ENCODE results near the gene MAEA. TPM values are rescaled to one million over a fixed set of nuclear protein-coding genes. Genes with fewer than 3 reads are reported as not detected.

The MAEA gene
- polyA plus RNA-seq, 2 of the 4 experiments (the other 2 are of a cell fraction), result 46.1 to 58.4 TPM

DNA sequence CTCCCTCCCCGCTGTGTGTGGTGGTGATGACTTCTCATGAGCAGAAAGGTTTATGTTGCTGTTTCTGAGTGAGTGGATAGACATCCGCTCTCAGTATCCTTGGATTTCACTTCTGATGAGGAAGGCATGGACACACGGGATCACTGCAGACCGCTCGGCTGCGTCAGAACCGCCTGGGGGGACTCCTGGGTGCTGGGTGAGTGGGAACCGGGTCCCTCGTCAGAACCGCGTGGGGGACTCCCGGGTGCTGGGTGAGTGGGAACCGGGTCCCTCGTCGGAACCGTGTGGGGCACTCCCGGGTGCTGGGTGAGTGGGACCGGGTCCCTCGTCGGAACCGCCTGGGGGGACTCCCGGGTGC is 49.8 kb upstream of the MAEA start:
- DNase-seq (ENCODE audit: low read depth in 1 of 2, low spot score in 1 of 2) (no peak), ATAC-seq (no peak), FAIRE-seq (no peak)
- no peak overlapping the region for H3K27ac ChIP-seq
- H3K4me1 ChIP-seq, result no peaks in the 10 kb centered on the region
- H3K4me2 ChIP-seq, result no peak overlapping the region
- no peaks in the 10 kb centered on the region for H3K9me3 ChIP-seq
- ChIA-PET POLR2A (no interaction called here), CTCF (interaction anchor here (0.6 to 1.4 kb wide), 2 partner anchors 107 to 109 kb away, joined by 3 read pairs; no protein-coding TSS in a partner anchor)
- no peak overlapping the region for H3K4me3 ChIP-seq
- TF ChIP-seq ZNF302 (CRISPR knock-in tag; IDR thresholded peaks at IDR 0.05), result no peak
- TF ChIP-seq, protein P1, sequence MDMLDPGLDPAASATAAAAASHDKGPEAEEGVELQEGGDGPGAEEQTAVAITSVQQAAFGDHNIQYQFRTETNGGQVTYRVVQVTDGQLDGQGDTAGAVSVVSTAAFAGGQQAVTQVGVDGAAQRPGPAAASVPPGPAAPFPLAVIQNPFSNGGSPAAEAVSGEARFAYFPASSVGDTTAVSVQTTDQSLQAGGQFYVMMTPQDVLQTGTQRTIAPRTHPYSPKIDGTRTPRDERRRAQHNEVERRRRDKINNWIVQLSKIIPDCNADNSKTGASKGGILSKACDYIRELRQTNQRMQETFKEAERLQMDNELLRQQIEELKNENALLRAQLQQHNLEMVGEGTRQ (IDR thresholded peaks at IDR 0.05), result no peak
- TF ChIP-seq CEBPB (IDR thresholded peaks at IDR 0.05), result no peak
- TF ChIP-seq, protein P2, sequence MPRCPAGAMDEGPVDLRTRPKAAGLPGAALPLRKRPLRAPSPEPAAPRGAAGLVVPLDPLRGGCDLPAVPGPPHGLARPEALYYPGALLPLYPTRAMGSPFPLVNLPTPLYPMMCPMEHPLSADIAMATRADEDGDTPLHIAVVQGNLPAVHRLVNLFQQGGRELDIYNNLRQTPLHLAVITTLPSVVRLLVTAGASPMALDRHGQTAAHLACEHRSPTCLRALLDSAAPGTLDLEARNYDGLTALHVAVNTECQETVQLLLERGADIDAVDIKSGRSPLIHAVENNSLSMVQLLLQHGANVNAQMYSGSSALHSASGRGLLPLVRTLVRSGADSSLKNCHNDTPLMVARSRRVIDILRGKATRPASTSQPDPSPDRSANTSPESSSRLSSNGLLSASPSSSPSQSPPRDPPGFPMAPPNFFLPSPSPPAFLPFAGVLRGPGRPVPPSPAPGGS (IDR thresholded peaks at IDR 0.05), result no peak
- TF ChIP-seq JUNB (IDR thresholded peaks at IDR 0.05), result no peak
- 91% methylated on average over 10 of the region's 22 CpGs for WGBS (ENCODE audit: missing lambda C conversion rate)

DNA sequence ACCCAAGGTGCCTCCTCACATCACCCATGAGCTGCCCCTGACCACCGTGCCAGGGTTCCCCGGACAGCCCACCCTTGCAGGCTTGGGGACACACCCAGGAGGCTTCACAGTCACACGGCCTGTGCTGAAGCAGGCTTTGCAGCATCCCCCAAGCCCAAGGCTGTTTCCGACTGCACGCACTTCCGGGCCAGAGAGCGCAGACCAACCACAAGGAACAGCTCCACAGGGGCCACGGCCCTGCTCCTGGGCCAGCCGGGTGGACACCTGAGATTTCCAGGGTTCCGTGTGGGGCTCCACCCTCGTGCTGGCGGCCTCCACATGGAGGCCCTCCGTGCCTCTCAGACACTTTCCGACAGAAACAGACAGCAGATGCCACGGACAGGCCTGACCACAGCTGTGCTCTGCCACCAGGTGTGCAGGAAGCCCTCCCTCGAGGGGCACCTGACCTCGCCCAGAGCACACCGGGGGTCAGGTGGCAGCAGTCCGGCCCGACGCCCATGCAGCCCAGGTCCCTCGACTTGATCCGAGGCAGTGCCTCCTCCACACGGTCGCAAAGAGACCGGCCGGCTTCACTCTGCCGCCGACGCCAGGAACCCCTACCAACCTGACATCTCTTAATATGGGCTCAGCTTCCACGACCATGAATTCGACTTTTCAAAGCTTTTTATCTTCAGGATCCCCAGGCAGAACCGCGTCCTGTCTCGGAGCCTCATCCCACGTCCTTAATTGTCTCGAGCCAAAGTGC is 48.8 kb upstream of the MAEA start:
- no peak for FAIRE-seq
- no peaks in the 10 kb centered on the region for H3K4me1 ChIP-seq
- ATAC-seq, result no peak
- no peak overlapping the region for H3K27ac ChIP-seq
- WGBS (ENCODE audit: missing lambda C conversion rate), result 97% methylated on average over 29 of the region's 37 CpGs
- H3K4me3 ChIP-seq, result no peak overlapping the region
- ChIA-PET CTCF (interaction anchor here (0.6 to 1.4 kb wide), 2 partner anchors 10 to 110 kb away, joined by 3 read pairs; no protein-coding TSS in a partner anchor), POLR2A (no interaction called here)
- TF ChIP-seq FOSL2 (IDR thresholded peaks at IDR 0.05) (no peak), FOSL2 (CRISPR knock-in tag; IDR thresholded peaks at IDR 0.05) (no peak), PHF8 (IDR thresholded peaks at IDR 0.05; ENCODE audit: borderline replicate concordance, low read depth) (no peak), MAZ (IDR thresholded peaks at IDR 0.05; ENCODE audit: borderline replicate concordance, low read depth, low read length) (no peak), POLR2A (IDR thresholded peaks at IDR 0.05; ENCODE audit: low read length) (no peak), RFX5 (IDR thresholded peaks at IDR 0.05) (no peak), ZC3H11A (IDR thresholded peaks at IDR 0.05) (no peak), RCOR1 (IDR thresholded peaks at IDR 0.05; ENCODE audit: low read depth, low read length) (no peak)
- TF ChIP-seq, protein P1 (IDR thresholded peaks at IDR 0.05), result no peak
- TF ChIP-seq, protein P3, sequence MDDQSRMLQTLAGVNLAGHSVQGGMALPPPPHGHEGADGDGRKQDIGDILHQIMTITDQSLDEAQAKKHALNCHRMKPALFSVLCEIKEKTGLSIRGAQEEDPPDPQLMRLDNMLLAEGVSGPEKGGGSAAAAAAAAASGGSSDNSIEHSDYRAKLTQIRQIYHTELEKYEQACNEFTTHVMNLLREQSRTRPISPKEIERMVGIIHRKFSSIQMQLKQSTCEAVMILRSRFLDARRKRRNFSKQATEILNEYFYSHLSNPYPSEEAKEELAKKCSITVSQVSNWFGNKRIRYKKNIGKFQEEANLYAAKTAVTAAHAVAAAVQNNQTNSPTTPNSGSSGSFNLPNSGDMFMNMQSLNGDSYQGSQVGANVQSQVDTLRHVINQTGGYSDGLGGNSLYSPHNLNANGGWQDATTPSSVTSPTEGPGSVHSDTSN (IDR thresholded peaks at IDR 0.05), result no peak
- H3K4me2 ChIP-seq, result no peak overlapping the region
- no peak for DNase-seq (ENCODE audit: low read depth in 1 of 2, low spot score in 1 of 2)
- H3K9me3 ChIP-seq, result no peaks in the 10 kb centered on the region

DNA sequence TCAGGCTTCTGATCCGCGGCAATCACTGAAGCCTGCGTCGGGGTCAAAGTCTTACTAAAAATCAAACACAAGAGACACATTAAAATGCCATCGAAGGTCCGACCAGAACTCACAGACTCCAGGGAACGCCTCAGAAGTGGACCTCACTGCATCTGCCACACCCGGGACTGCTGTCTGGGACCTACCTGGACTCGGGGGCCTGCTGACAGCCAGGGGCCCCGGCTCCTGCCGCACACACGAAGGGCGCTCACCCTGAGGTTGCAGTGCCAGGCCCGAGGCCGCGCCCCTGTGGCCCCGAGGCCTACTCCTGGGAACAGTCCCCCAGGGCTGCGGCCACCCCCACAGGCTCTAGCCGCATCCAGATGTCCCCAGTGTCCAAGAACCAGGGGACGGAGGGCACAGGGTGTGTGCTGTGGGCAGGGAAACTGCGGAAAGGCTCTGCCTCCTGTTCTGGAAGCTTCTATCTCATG is 48.2 kb upstream of the MAEA start:
- Histone ChIP-seq H3K4me2 (no peak overlapping the region), H3K27ac (no peak overlapping the region), H3K9me3 (no peaks in the 10 kb centered on the region), H3K4me3 (no peak overlapping the region), H3K4me1 (peaks cover 5% of the 10 kb centered on the region)
- ATAC-seq (no peak), FAIRE-seq (no peak), DNase-seq (ENCODE audit: low read depth in 1 of 2, low spot score in 1 of 2) (no peak)
- ChIA-PET CTCF (no interaction called here), POLR2A (no interaction called here)
- WGBS (ENCODE audit: missing lambda C conversion rate), result 93% methylated on average over 15 of the region's 21 CpGs
- TF ChIP-seq JUNB (IDR thresholded peaks at IDR 0.05), result no peak
- TF ChIP-seq GATA3 (IDR thresholded peaks at IDR 0.05; ENCODE audit: borderline replicate concordance), result no peak
- TF ChIP-seq HDAC2 (IDR thresholded peaks at IDR 0.05), result no peak
- TF ChIP-seq, protein P4, sequence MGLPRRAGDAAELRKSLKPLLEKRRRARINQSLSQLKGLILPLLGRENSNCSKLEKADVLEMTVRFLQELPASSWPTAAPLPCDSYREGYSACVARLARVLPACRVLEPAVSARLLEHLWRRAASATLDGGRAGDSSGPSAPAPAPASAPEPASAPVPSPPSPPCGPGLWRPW (IDR thresholded peaks at IDR 0.05), result no peak
- TF ChIP-seq HOXB13 (CRISPR knock-in tag; IDR thresholded peaks at IDR 0.05; ENCODE audit: low read depth), result no peak
- TF ChIP-seq, protein P5, sequence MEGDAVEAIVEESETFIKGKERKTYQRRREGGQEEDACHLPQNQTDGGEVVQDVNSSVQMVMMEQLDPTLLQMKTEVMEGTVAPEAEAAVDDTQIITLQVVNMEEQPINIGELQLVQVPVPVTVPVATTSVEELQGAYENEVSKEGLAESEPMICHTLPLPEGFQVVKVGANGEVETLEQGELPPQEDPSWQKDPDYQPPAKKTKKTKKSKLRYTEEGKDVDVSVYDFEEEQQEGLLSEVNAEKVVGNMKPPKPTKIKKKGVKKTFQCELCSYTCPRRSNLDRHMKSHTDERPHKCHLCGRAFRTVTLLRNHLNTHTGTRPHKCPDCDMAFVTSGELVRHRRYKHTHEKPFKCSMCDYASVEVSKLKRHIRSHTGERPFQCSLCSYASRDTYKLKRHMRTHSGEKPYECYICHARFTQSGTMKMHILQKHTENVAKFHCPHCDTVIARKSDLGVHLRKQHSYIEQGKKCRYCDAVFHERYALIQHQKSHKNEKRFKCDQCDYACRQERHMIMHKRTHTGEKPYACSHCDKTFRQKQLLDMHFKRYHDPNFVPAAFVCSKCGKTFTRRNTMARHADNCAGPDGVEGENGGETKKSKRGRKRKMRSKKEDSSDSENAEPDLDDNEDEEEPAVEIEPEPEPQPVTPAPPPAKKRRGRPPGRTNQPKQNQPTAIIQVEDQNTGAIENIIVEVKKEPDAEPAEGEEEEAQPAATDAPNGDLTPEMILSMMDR (IDR thresholded peaks at IDR 0.05), result no peak
- TF ChIP-seq FOSL2 (IDR thresholded peaks at IDR 0.05), result no peak
- no peak for TF ChIP-seq FOSL2 (CRISPR knock-in tag; IDR thresholded peaks at IDR 0.05)
- no peak for TF ChIP-seq ZFP36 (IDR thresholded peaks at IDR 0.05; ENCODE audit: borderline replicate concordance, partially characterized antibody)
- TF ChIP-seq, protein P3 (IDR thresholded peaks at IDR 0.05), result no peak
- TF ChIP-seq TP53 (CRISPR knock-in tag; IDR thresholded peaks at IDR 0.05), result no peak
- no peak for TF ChIP-seq POLR2A (IDR thresholded peaks at IDR 0.05; ENCODE audit: low read length)
- TF ChIP-seq NFE2L2 (conservative IDR thresholded peaks at IDR 0.05; ENCODE audit: low read length), result no peak
- no peak for TF ChIP-seq CBX8 (IDR thresholded peaks at IDR 0.05)
- TF ChIP-seq EHF (CRISPR knock-in tag; IDR thresholded peaks at IDR 0.05), result no peak
- TF ChIP-seq HEYL (CRISPR knock-in tag; IDR thresholded peaks at IDR 0.05), result no peak
- no peak for TF ChIP-seq FOXS1 (CRISPR knock-in tag; IDR thresholded peaks at IDR 0.05)

All from A549 (cell line).